Measurements from ENCODE around the gene CELF2.

- no peak for TF ChIP-seq CTCF (IDR thresholded peaks at IDR 0.05)
- no peak for TF ChIP-seq POLR2A (IDR thresholded peaks at IDR 0.05)
- no peak for TF ChIP-seq POLR2AphosphoS5 (IDR thresholded peaks at IDR 0.05)
Measured at GRCh38 chr10:11242443-11243387, 225.0 kb downstream of the CELF2 start.
